ENCODE data around the gene UXS1. TPM values are rescaled to one million over a fixed set of nuclear protein-coding genes. Genes with fewer than 3 reads are reported as not detected.

Gene UXS1
- total RNA-seq, 2 experiments from 2014 or later = 20.5 to 21.9 TPM

GRCh38 chr2:106140113-106140512 lies 54.0 kb downstream of the UXS1 start:
- no peaks in the 10 kb centered on the region for H3K79me2 ChIP-seq (ENCODE audit: insufficient read depth, low read depth, low read length)
- H4K20me1 ChIP-seq (ENCODE audit: insufficient read depth, low read length) = no peaks in the 10 kb centered on the region
- intact Hi-C loops (cut with micrococcal nuclease; ENCODE audit: unreplicated experiment) = no loop called here
- H3K36me3 ChIP-seq (ENCODE audit: insufficient read depth, low read length) = peaks cover 14% of the 10 kb centered on the region; the same call in 1 of the 2 replicates
- H3K9me3 ChIP-seq (ENCODE audit: low read length) = no peaks in the 10 kb centered on the region
- no peak overlapping the region for H3K4me3 ChIP-seq (ENCODE audit: low read depth, low read length, poor library complexity, severe bottlenecking)
- no peak overlapping the region for H3K4me2 ChIP-seq (ENCODE audit: low read length)
- CTCF ChIA-PET (ENCODE audit: unreplicated experiment) = no interaction called here
- no peaks in the 10 kb centered on the region for H3K9me2 ChIP-seq (ENCODE audit: insufficient read depth, low read length)
- H3K27ac ChIP-seq (ENCODE audit: low read depth, low read length, poor library complexity, severe bottlenecking) = no peak overlapping the region
- no peak for TF ChIP-seq CTCF (conservative IDR thresholded peaks at IDR 0.05; ENCODE audit: low read length)
- TF ChIP-seq EZH2phosphoT487 (IDR thresholded peaks at IDR 0.05; ENCODE audit: borderline replicate concordance, low read depth, low read length) = no peak
- no TSS peak for BruUV-seq (replicated peaks)
- POLR2A ChIA-PET = interaction anchor here (1.2 kb wide), 1 partner anchor 27 kb away, joined by 3 read pairs; no protein-coding TSS in a partner anchor
- H3K4me1 ChIP-seq (ENCODE audit: insufficient read depth, low read length, poor library complexity, severe bottlenecking) = peaks cover 4% of the 10 kb centered on the region
- no peak for DNase-seq (ENCODE audit: low spot score)
- H2AFZ ChIP-seq (ENCODE audit: low read length) = no peak overlapping the region

- ChIA-PET CTCF (ENCODE audit: unreplicated experiment) (no interaction called here), POLR2A (no interaction called here)
- Histone ChIP-seq H3K36me3 (ENCODE audit: insufficient read depth, low read length) (peaks cover 14% of the 10 kb centered on the region; the same call in 1 of the 2 replicates), H3K4me1 (ENCODE audit: insufficient read depth, low read length, poor library complexity, severe bottlenecking) (peaks cover 4% of the 10 kb centered on the region), H3K27ac (ENCODE audit: low read depth, low read length, poor library complexity, severe bottlenecking) (no peak overlapping the region), H3K4me3 (ENCODE audit: low read depth, low read length, poor library complexity, severe bottlenecking) (no peak overlapping the region), H3K9me2 (ENCODE audit: insufficient read depth, low read length) (no peaks in the 10 kb centered on the region), H3K79me2 (ENCODE audit: insufficient read depth, low read depth, low read length) (no peaks in the 10 kb centered on the region), H3K4me2 (ENCODE audit: low read length) (no peak overlapping the region), H4K20me1 (ENCODE audit: insufficient read depth, low read length) (no peaks in the 10 kb centered on the region), H3K9me3 (ENCODE audit: low read length) (no peaks in the 10 kb centered on the region), H2AFZ (ENCODE audit: low read length) (no peak overlapping the region)
- no peak for DNase-seq (ENCODE audit: low spot score)
- intact Hi-C loops (cut with micrococcal nuclease; ENCODE audit: unreplicated experiment) = no loop called here
- no peak for TF ChIP-seq CTCF (conservative IDR thresholded peaks at IDR 0.05; ENCODE audit: low read length)
- TF ChIP-seq EZH2phosphoT487 (IDR thresholded peaks at IDR 0.05; ENCODE audit: borderline replicate concordance, low read depth, low read length) = no peak
- no TSS peak for BruUV-seq (replicated peaks)
These were observed 54.7 kb downstream of the UXS1 start for GRCh38 chr2:106139238-106139935.

- Histone ChIP-seq H4K20me1 (ENCODE audit: insufficient read depth, low read length) (no peaks in the 10 kb centered on the region), H3K4me3 (ENCODE audit: low read depth, low read length, poor library complexity, severe bottlenecking) (no peak overlapping the region), H3K36me3 (ENCODE audit: insufficient read depth, low read length) (peaks cover 9% of the 10 kb centered on the region; the same call in 1 of the 2 replicates), H3K4me1 (ENCODE audit: insufficient read depth, low read length, poor library complexity, severe bottlenecking) (peaks cover 4% of the 10 kb centered on the region), H3K9me3 (ENCODE audit: low read length) (no peaks in the 10 kb centered on the region), H3K9me2 (ENCODE audit: insufficient read depth, low read length) (no peaks in the 10 kb centered on the region), H3K79me2 (ENCODE audit: insufficient read depth, low read depth, low read length) (no peaks in the 10 kb centered on the region), H3K4me2 (ENCODE audit: low read length) (no peak overlapping the region), H2AFZ (ENCODE audit: low read length) (no peak overlapping the region), H3K27ac (ENCODE audit: low read depth, low read length, poor library complexity, severe bottlenecking) (no peak overlapping the region)
- CTCF ChIA-PET (ENCODE audit: unreplicated experiment) = no interaction called here
- POLR2A ChIA-PET = no interaction called here
- DNase-seq (ENCODE audit: low spot score) = no peak
- TF ChIP-seq EZH2phosphoT487 (IDR thresholded peaks at IDR 0.05; ENCODE audit: borderline replicate concordance, low read depth, low read length) (no peak), CTCF (conservative IDR thresholded peaks at IDR 0.05; ENCODE audit: low read length) (no peak)
- intact Hi-C loops (cut with micrococcal nuclease; ENCODE audit: unreplicated experiment) = no loop called here
- no TSS peak for BruUV-seq (replicated peaks)
These were observed 55.4 kb downstream of the UXS1 start for GRCh38 chr2:106138543-106139237.
